SJCRH30 (cell line): ENCODE results near the gene AIPL1. TPM values are rescaled to one million over a fixed set of nuclear protein-coding genes. Genes with fewer than 3 reads are reported as not detected.
"Not testable (repeated sequence)": the region's sequence is repeated elsewhere in the genome, so short reads cannot be mapped to it uniquely, and the experiment has no call there.

Experiments
- DNase-seq, 2 experiments: peaks; one replicate each; pipeline ENCODE4 v3.0.0-alpha.2; 2015 to 2020
- H3K27ac ChIP-seq: fragments of 250-450 bp; sonication (Bioruptor Pico); 2 replicates; pipeline ENCODE4 v1.5.1; 2020; ENCODE audit warnings: mild to moderate bottlenecking, moderate library complexity
- H3K27me3 ChIP-seq: fragments of 250-450 bp; sonication (Bioruptor Pico); 2 replicates; pipeline ENCODE4 v1.5.1; 2020; ENCODE audit warnings: mild to moderate bottlenecking, moderate library complexity
- H3K36me3 ChIP-seq: fragments of 250-450 bp; sonication (Bioruptor Pico); 2 replicates; pipeline ENCODE4 v1.5.1; 2020; ENCODE audit warnings: mild to moderate bottlenecking, moderate library complexity
- H3K4me1 ChIP-seq: fragments of 250-450 bp; sonication (Bioruptor Pico); 2 replicates; pipeline ENCODE4 v1.5.1; 2020; ENCODE audit warnings: mild to moderate bottlenecking, moderate library complexity
- H3K4me3 ChIP-seq: fragments of 250-450 bp; sonication (Bioruptor Pico); 2 replicates; pipeline ENCODE4 v1.5.1; 2020; ENCODE audit warnings: mild to moderate bottlenecking, moderate library complexity
- H3K9me3 ChIP-seq: fragments of 250-450 bp; sonication (Bioruptor Pico); replicated peaks from 2 replicates; pipeline ENCODE4 v1.5.1; 2020; ENCODE audit warnings: mild to moderate bottlenecking, moderate library complexity
- total RNA-seq: library from RNA; depleted of rRNA; stranded (reverse); fragments of >200 nt; shearing (Covaris generic); gene quantifications from 2 replicates; pipeline ENCODE4 v1.2.3, GENCODE V29; 2014; rRNA removed

The AIPL1 gene, protein sequence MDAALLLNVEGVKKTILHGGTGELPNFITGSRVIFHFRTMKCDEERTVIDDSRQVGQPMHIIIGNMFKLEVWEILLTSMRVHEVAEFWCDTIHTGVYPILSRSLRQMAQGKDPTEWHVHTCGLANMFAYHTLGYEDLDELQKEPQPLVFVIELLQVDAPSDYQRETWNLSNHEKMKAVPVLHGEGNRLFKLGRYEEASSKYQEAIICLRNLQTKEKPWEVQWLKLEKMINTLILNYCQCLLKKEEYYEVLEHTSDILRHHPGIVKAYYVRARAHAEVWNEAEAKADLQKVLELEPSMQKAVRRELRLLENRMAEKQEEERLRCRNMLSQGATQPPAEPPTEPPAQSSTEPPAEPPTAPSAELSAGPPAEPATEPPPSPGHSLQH
- 0.42 TPM in 1 of 2 replicates, not detected in the other for total RNA-seq

DNA sequence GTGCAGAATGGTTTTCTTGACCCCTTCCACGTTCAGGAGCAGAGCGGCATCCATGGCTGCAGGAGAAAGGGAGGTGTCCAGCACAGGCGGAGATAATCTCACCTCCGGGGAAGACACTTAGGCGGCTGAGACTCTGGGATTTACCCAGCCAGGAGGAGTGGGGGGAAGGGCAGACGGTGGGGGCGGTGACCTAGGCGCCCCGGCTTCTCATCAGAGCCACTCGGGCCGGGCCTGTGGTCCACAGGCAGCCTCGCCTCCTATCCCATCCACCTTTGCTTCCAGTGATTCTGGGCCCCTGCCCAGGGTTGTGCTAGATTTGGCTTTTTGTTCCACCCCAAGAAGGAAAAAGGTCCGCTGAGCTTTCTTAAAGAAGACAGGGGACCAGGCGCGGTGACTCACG is at the start of gene AIPL1:
TSS of gene AIPL1 (minus strand) at position 71 of the 400 bp plus-strand sequence. CDS start at position 54, 17 bp downstream.
- Histone ChIP-seq H3K4me1 (no peaks in the 10 kb centered on the region), H3K9me3 (no peaks in the 10 kb centered on the region), H3K27me3 (no peaks in the 10 kb centered on the region), H3K36me3 (no peaks in the 10 kb centered on the region), H3K4me3 (no peak within 1 kb of the TSS), H3K27ac (no peak within 1 kb of the TSS)
- no peak for DNase-seq

DNA sequence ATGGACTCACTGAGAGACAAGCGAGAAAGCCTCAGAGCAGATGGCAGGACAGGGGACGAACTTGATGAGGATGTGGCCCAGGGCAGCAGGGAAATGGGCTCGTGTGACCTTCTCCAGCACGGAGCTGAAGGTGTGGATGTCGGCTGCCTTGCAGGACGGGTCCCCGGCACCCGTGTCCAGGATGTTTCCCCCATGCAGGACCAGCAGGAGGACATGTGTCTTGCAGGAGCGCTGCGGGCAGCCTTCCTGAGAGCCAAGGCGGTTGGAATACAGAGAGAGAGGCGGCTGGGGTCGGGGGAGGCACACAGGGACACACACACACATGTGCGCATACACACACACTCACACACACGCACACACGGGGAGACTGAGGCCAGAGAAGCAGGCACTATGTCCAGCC is 48.6 kb upstream of the AIPL1 start:
- no peak overlapping the region for H3K27ac ChIP-seq
- H3K4me1 ChIP-seq = no peaks in the 10 kb centered on the region
- no peaks in the 10 kb centered on the region for H3K36me3 ChIP-seq
- no peak for DNase-seq
- H3K9me3 ChIP-seq = no peaks in the 10 kb centered on the region
- no peaks in the 10 kb centered on the region for H3K27me3 ChIP-seq
- no peak overlapping the region for H3K4me3 ChIP-seq

DNA sequence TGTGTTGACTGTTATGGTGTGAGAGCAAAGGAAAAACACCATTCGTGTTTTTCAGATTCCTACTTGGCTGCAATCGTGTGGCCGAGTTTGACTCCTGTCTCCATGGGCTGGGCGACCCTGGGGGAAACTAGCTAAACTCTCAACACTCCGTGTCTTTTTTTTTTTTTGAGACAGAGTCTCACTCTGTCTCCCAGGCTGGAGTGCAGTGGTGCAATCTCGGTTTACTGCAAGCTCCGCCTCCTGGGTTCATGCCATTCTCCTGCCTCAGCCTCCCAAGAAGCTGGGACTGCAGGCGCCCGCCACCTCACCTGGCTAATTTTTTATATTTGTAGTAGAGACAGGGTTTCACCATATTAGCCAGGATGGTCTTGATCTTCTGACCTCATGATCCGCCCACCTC is 47.9 kb upstream of the AIPL1 start:
- not testable (repeated sequence) for H3K27me3 ChIP-seq, H3K4me3 ChIP-seq, H3K9me3 ChIP-seq, H3K4me1 ChIP-seq, H3K27ac ChIP-seq, DNase-seq, H3K36me3 ChIP-seq

DNA sequence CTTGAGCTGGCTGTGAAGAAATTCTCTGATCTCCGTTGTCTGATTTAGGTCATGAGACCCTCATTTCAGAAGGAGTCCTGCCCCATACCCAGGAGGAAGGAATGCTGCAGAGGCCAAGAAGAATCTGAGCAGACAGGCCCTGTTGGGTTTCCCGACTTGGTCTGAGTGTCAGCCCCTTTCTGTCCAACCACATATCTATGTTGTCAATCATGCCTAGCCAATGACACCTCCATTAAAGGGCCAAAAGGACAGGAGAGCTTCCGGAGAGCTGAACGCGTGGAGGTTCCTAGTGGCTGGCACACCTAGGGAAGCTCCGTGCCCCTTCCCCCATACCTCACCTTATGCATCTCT is 47.2 kb upstream of the AIPL1 start:
- Histone ChIP-seq H3K36me3 (no peaks in the 10 kb centered on the region), H3K9me3 (no peaks in the 10 kb centered on the region), H3K27me3 (no peaks in the 10 kb centered on the region), H3K4me3 (no peak overlapping the region), H3K27ac (no peak overlapping the region), H3K4me1 (no peaks in the 10 kb centered on the region)
- no peak for DNase-seq

DNA sequence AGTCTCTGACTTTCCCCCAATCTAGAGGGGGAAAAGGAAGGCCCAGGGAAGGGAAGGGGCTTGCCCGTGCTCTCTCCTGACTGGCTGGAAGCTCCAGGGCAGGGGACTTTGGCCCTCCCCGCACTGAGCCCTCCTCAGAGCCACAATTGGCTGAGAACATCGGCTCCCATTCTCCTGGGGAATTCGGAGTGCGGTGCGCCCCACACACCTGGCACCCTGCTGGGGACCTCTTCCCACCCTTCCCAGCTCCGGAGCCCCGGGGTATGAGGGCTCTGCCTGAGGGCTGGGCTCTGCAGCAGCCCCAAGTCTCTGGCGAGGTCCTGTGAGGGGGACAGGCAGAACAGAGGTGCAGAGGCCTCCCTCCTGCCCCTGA is 45.4 kb upstream of the AIPL1 start:
- no peaks in the 10 kb centered on the region for H3K4me1 ChIP-seq
- DNase-seq = no peak
- no peaks in the 10 kb centered on the region for H3K9me3 ChIP-seq
- no peak overlapping the region for H3K4me3 ChIP-seq
- no peaks in the 10 kb centered on the region for H3K27me3 ChIP-seq
- H3K27ac ChIP-seq = no peak overlapping the region
- no peaks in the 10 kb centered on the region for H3K36me3 ChIP-seq

DNA sequence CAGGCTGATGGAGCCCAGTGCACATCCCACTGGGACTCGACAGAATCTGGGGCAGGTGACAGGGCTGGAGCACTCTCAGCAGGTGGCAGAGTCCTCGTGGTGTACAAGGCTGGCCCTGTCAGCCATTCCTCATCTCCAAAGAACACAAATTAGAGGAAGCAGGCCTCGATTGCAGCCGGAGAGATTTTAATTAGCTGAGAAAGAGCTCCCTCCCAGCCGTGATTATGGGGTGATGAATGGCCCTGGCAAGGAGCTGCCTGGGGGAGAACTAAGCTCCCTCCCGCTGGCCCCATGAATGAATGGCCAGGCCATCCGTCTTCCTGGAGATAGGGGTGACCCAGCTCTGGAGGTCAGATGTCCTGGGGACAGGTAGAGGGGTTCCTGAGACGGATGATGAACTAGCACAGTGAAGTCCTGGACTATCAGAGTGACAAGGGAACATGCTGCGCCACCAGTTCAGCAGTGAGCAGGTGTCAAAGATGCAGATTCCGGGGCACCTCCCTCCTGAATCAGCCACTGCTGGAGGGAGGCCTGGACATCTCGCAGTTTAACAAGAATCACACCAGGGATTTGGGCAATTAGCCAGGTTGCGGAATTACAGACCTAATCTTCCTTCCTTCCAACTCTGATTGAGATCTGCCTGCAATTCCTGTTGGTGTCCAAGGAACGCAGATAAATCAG is 44.8 kb upstream of the AIPL1 start:
- DNase-seq = no peak
- H3K4me3 ChIP-seq = no peak overlapping the region

DNA sequence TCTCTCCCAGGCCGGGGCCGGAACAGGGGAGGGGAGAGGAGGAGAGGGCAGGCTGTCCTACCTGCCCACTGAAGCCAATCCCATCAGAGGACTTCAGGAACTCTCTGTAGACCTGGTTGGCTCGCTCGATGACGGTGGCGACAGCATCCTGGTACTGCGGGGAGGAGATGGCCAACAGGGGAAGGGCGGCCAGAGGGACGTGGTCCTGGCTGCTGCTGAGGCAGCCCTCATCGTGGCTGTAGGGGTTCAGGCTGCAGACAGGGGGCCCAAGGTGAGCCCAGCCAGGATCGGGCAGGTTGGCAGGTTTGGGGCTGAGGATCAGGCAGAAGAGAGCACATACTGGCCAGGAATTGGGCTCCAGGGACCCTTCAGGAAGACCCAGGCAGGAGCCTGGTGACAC is 43.6 kb upstream of the AIPL1 start:
- Histone ChIP-seq H3K9me3 (no peaks in the 10 kb centered on the region), H3K27me3 (no peaks in the 10 kb centered on the region), H3K27ac (no peak overlapping the region), H3K4me3 (no peak overlapping the region), H3K4me1 (0 out of 2 replicates have a peak, but pooled peaks cover under 1% of the 10 kb centered on the region), H3K36me3 (no peaks in the 10 kb centered on the region)
- no peak for DNase-seq

More for the DNA sequence above, 44.8 kb upstream of the AIPL1 start:
- Histone ChIP-seq H3K27ac (no peak overlapping the region), H3K27me3 (no peaks in the 10 kb centered on the region), H3K36me3 (no peaks in the 10 kb centered on the region), H3K4me1 (no peaks in the 10 kb centered on the region), H3K9me3 (no peaks in the 10 kb centered on the region)

DNA sequence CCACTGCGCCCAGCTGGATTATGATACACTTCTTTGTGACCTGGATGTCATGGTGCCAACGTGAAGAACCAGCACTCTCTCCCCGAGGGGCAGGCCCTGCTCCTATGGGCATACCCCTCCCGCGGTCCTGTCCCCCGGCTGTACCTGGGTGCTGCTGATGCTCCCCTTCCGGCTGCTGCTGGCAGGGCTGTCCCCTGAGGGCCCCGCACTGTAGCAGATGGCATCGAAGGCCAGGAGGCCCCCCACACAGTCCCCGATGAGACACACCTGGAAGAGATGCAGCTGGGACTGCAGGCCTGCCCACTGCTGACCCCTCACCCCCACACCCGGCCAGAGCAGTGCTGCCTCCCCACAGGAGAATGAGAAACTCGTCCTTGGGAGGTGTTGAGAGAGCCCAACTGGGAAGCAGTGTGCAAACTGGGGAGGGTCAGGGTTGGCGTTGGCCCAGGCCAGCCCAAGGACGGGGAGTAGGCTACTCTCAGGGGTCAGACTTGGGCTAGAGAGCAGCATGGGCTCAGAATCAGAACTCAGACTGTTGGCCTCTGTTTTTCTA is 43.0 kb upstream of the AIPL1 start:
- Histone ChIP-seq H3K4me1 (peaks cover 4% of the 10 kb centered on the region), H3K27me3 (no peaks in the 10 kb centered on the region), H3K36me3 (no peaks in the 10 kb centered on the region), H3K27ac (no peak overlapping the region), H3K4me3 (no peak overlapping the region), H3K9me3 (no peaks in the 10 kb centered on the region)
- no peak for DNase-seq

DNA sequence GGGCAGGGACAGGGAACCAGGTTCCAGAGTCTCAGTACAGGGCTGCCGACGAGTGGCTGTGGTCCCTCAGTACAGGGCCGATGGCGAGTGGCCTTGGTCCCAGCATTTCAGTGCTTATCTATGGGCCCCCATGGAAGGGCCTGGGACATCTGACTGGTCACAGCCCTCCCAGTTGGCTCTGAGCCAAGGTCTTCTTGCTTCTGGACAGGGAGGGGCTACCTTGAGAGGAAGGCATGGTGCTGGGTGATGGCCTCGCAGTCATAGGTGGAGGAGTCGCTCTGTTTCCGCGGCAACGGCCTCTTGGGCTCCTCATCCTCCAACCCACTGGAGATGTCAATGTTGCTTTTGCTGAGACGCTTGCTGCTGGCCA is 41.9 kb upstream of the AIPL1 start:
- H3K36me3 ChIP-seq = no peaks in the 10 kb centered on the region
- H3K4me3 ChIP-seq = no peak overlapping the region
- no peaks in the 10 kb centered on the region for H3K27me3 ChIP-seq
- no peaks in the 10 kb centered on the region for H3K9me3 ChIP-seq
- no peak overlapping the region for H3K27ac ChIP-seq
- H3K4me1 ChIP-seq = peaks cover 16% of the 10 kb centered on the region
- no peak for DNase-seq

DNA sequence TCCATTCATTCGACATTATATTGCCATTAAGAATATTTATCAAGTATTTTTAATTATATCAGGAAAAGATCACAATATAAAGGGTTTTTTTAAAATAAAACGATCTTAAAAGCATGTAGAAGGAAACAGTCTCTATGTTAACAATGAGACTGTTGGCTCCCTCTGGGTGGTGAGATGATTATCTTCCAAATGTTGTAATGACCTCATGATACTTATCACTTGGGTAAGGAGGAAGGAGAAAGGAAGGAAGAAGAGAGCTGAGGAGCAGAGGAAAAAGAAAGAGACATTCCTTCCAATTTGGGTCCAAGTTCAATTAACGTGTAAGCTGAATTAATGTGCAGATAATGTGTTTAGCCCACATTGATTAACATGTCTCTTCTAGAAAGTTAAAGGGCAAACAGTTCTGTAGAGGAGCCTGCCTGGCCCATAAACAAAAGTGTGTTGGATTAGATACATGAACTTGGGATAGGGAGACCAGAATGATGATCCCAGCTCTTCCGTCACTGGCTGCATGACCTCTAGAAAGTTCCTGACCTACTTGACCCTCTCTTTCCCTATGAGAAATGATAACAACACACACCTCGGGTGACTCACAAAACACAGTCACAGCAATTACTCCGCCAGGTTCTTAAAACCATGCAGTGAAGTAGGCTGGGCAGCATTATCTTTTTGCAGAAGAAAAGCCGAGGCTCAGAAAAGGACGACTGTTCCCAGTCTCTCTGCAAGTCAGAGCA is 41.3 kb upstream of the AIPL1 start:
- H3K27me3 ChIP-seq = no peaks in the 10 kb centered on the region
- H3K36me3 ChIP-seq = no peaks in the 10 kb centered on the region
- no peaks in the 10 kb centered on the region for H3K9me3 ChIP-seq
- no peak for DNase-seq
- no peak overlapping the region for H3K4me3 ChIP-seq
- H3K27ac ChIP-seq = no peak overlapping the region
- H3K4me1 ChIP-seq = peaks cover 18% of the 10 kb centered on the region

DNA sequence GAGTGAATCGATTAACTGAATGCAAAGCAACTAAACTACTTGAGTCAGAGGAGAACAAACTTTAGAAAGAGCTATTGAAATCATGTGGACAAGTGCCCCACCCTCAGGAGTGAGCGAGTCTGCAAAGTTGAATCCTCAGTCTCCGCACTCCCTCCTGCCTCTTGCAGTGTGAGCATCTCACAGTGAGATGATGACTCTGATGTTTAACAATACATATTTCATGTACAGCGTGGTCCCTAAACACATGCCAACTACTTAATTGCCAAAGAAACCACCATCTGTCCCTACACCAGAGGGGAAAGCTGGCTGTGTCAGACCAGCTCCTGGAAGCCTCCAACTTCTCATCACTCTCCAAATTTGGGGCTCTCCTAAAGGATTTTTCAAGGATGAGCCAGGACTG is 40.5 kb upstream of the AIPL1 start:
- DNase-seq = no peak
- peaks cover 22% of the 10 kb centered on the region for H3K4me1 ChIP-seq
- no peak overlapping the region for H3K4me3 ChIP-seq
- H3K36me3 ChIP-seq = no peaks in the 10 kb centered on the region
- H3K9me3 ChIP-seq = no peaks in the 10 kb centered on the region
- H3K27me3 ChIP-seq = no peaks in the 10 kb centered on the region
- no peak overlapping the region for H3K27ac ChIP-seq

DNA sequence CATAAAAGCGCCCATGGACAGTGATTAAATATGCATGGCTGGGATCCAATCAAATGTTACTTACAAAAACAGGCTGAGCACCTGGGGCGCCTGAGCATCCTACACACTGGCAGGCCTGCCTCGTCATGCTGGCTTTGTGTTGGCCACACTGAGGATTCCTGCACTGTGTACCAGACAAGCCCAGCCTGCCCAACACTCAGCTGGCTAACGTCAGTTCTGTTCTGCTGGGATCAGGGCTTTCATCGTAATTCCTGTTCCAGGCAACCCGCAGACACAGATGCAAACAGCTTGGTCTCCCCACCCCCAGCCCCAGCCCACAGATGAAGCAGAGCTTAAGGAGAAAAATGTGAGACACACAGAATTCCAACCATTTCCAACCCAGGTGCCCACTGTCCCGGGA is 40.0 kb upstream of the AIPL1 start:
- no peak overlapping the region for H3K27ac ChIP-seq
- no peak overlapping the region for H3K4me3 ChIP-seq
- H3K36me3 ChIP-seq = no peaks in the 10 kb centered on the region
- H3K4me1 ChIP-seq = peaks cover 22% of the 10 kb centered on the region
- H3K27me3 ChIP-seq = no peaks in the 10 kb centered on the region
- no peak for DNase-seq
- no peaks in the 10 kb centered on the region for H3K9me3 ChIP-seq

DNA sequence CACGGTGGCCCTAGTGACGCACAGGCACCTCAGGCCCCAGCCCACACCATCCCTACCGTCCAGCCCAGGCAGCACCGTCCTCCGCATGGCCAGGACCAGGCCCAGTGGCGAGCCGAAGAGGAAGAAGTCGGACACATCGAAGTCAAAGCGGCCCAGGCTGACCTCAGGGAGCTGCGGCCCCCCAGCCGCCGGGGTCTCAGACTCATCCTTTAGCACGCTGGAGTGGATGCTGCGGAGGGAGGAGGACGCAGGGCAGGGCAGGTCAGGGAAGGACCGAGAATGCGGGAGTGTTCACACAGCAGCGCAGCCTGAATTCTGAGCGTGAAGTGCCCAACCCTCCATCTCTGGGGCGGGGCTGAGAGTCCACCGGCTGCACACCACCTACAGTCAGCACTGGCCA is 39.5 kb upstream of the AIPL1 start:
- H3K9me3 ChIP-seq = no peaks in the 10 kb centered on the region
- no peak for DNase-seq
- peaks cover 22% of the 10 kb centered on the region for H3K4me1 ChIP-seq
- H3K4me3 ChIP-seq = no peak overlapping the region
- no peaks in the 10 kb centered on the region; the same call in 1 of the 2 replicates for H3K36me3 ChIP-seq
- no peaks in the 10 kb centered on the region for H3K27me3 ChIP-seq
- no peak overlapping the region for H3K27ac ChIP-seq

DNA sequence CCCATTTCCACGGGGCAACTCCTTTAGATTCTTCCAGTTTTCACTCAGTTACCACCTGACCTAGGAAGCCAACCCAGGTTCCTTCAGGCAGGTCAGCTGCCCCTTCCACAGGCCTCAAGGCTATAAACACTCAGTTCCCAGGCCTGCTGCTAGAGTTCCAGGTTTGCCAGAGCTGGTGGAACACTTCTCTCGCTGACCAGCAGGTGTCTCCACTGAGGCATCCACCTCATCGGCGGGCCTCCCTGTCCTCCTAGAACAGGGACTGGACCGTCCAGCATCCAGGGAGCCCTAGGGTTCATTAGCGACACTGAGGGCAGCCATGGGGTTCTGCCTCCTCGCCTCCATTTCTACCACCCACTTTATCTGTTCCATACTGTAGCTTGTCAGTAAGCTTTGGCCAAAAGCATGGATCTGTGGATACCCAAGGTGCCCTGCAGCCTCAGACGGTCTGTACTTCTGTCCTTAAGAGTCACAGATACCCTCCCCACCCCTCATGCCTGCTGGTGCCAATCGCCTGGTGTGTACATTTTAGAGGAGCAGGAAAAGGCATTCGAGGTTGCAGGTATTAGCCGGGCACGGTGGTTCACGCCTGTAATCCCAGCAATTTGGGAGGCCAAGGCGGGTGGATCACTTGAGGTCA is 38.3 kb upstream of the AIPL1 start:
- H3K36me3 ChIP-seq = no peaks in the 10 kb centered on the region; the same call in 1 of the 2 replicates
- peak; percentile 68 to 80 for DNase-seq
- H3K9me3 ChIP-seq = no peaks in the 10 kb centered on the region
- H3K4me1 ChIP-seq = peaks cover 22% of the 10 kb centered on the region
- H3K4me3 ChIP-seq = no peak overlapping the region
- no peaks in the 10 kb centered on the region for H3K27me3 ChIP-seq
- peak overlapping the region; percentile 39 for H3K27ac ChIP-seq
